K562 (cell line): Measurements from ENCODE around the gene TMEFF2. TPM values are rescaled to one million over a fixed set of nuclear protein-coding genes. Genes with fewer than 3 reads are reported as not detected.

Source experiments
- ATAC-seq: fragments of 200-7000 bp; cut with Tn5 transposase; 3 replicates; pipeline ENCODE4 v1.9.1; 2020; ENCODE audit warnings: moderate library complexity
- BruUV-seq: library from RNA; stranded (reverse); fragments of 400-500 nt; replicated peaks from 2 replicates; lab custom pipeline; 2021; lab: Mats Ljungman, UMichigan
- CTCF ChIA-PET: fragments of 300-600 bp; formaldehyde crosslinking; extraction: SDS; loops from one replicate; lab custom pipeline; 2021; ENCODE audit warnings: low intra/inter-chr PET ratio; lab: Yijun Ruan, JAX
- POLR2A ChIA-PET: fragments of 300-600, 350-650 bp; sonication (Branson Sonifier 250); formaldehyde crosslinking; extraction: SDS; loops from one replicate; lab custom pipeline; 2021; ENCODE audit warnings: antibody characterized with exemption, inconsistent platforms; lab: Yijun Ruan, JAX
- DNase-seq, 4 experiments: peaks; one replicate each; pipeline versions ENCODE4 v3.0.0 to v3.0.0-alpha.2; 2011 to 2018; ENCODE audit warnings: low spot score in 3 of 4, mixed read lengths in 3 of 4; ENCODE audit errors: extremely low read depth in 1 of 4
- FAIRE-seq: peaks from 2 replicates; lab custom pipeline; 2011; peaks lifted over from hg19 to GRCh38; lab: Jason Lieb, UNC
- H2AFZ ChIP-seq: 2 replicates; pipeline ENCODE4 v1.6.0; 2011; ENCODE audit warnings: low read depth, low read length, control low read depth, inconsistent platforms
- H3K27ac ChIP-seq: fragments of 200-600 bp; 3 replicates; pipeline ENCODE4 v1.8.0; 2011; ENCODE audit warnings: low read depth, mild to moderate bottlenecking, control low read depth, inconsistent platforms, low read length, moderate library complexity, mixed read lengths; ENCODE audit errors: extremely low read depth
- H3K27me3 ChIP-seq, 2 experiments: fragments of 300-600 bp in 1 of 2; 2 replicates in 1 of 2; 3 replicates in 1 of 2; pipeline versions ENCODE4 v1.6.0 to v1.8.0; 2011; ENCODE audit warnings: inconsistent platforms in 2 of 2, low read length in 2 of 2, mild to moderate bottlenecking in 1 of 2, mixed read lengths in 1 of 2, moderate library complexity in 1 of 2; ENCODE audit not compliant: control insufficient read depth in 2 of 2, insufficient read depth in 2 of 2
- H3K36me3 ChIP-seq: fragments of 300-600 bp; 3 replicates; pipeline ENCODE4 v1.8.0; 2011; ENCODE audit warnings: mild to moderate bottlenecking, low read length, inconsistent platforms; ENCODE audit not compliant: control insufficient read depth, insufficient read depth
- H3K4me1 ChIP-seq, 2 experiments: fragments of 200-600 bp in 1 of 2; replicated peaks in 1 of 2; 2 replicates in 1 of 2; 3 replicates in 1 of 2; pipeline versions ENCODE4 v1.5.1 to v1.8.0; 2011; ENCODE audit warnings: inconsistent platforms in 2 of 2, low read length in 2 of 2, mild to moderate bottlenecking in 1 of 2, mixed read lengths in 1 of 2, moderate library complexity in 1 of 2; ENCODE audit not compliant: control insufficient read depth in 2 of 2, insufficient read depth in 2 of 2
- H3K4me2 ChIP-seq: 2 replicates; pipeline ENCODE4 v1.6.1; 2011; ENCODE audit warnings: low read length, control low read depth, inconsistent platforms, mixed read lengths; ENCODE audit not compliant: insufficient read depth
- H3K4me3 ChIP-seq: fragments of 200-600 bp; sonication (generic), shearing (Covaris generic); 2 replicates; pipeline ENCODE4 v1.5.1; 2016; ENCODE audit warnings: control low read depth, inconsistent platforms
- H3K79me2 ChIP-seq: fragments of 200-600 bp; 3 replicates; pipeline ENCODE4 v1.8.0; 2011; ENCODE audit warnings: low read length, inconsistent platforms; ENCODE audit not compliant: control insufficient read depth, insufficient read depth
- H3K9ac ChIP-seq, 2 experiments: 2 replicates each; pipeline versions ENCODE4 v1.6.0 to v1.6.1; 2011; ENCODE audit warnings: low read depth in 2 of 2, low read length in 2 of 2, control low read depth in 1 of 2, inconsistent platforms in 1 of 2, mild to moderate bottlenecking in 1 of 2, mixed read lengths in 1 of 2; ENCODE audit not compliant: insufficient read depth in 1 of 2
- H3K9me1 ChIP-seq: one replicate; pipeline ENCODE4 v1.6.0; 2011; ENCODE audit warnings: inconsistent platforms, mild to moderate bottlenecking, low read length, moderate library complexity; ENCODE audit not compliant: control insufficient read depth, insufficient read depth
- H3K9me3 ChIP-seq: replicated peaks from 2 replicates; pipeline ENCODE4 v1.5.1; 2011; ENCODE audit warnings: low read depth, low read length, inconsistent platforms; ENCODE audit not compliant: control insufficient read depth, insufficient read depth
- H4K20me1 ChIP-seq: replicated peaks from 2 replicates; pipeline ENCODE4 v1.6.1; 2011; ENCODE audit warnings: low read length, inconsistent platforms, mixed read lengths; ENCODE audit not compliant: control insufficient read depth, insufficient read depth
- BRD9 ChIP-seq: fragments of 450-650 bp; IDR thresholded peaks from 2 replicates; pipeline ENCODE4 v1.6.1; 2018; ENCODE audit warnings: low read depth; ENCODE audit not compliant: partially characterized antibody
- CAMTA2 ChIP-seq: fragments of 250-450 bp; sonication (Bioruptor Pico); conservative IDR thresholded peaks from 2 replicates; pipeline ENCODE4 v1.5.1; 2022
- CREM ChIP-seq: IDR thresholded peaks from 2 replicates; pipeline ENCODE4 v1.6.1; 2014; ENCODE audit warnings: antibody characterized with exemption, low read depth
- FOXA1 ChIP-seq: fragments of 450-650 bp; IDR thresholded peaks from 2 replicates; pipeline ENCODE4 v1.6.1; 2016; ENCODE audit warnings: mild to moderate bottlenecking, borderline replicate concordance
- FUS ChIP-seq: fragments of 200-400 bp; formaldehyde crosslinking; optimal IDR thresholded peaks from 2 replicates; pipeline ENCODE3; 2017; ENCODE audit warnings: low read depth, low read length
- GATAD2B ChIP-seq: fragments of 450-650 bp; IDR thresholded peaks from 2 replicates; pipeline ENCODE4 v1.6.1; 2017; ENCODE audit warnings: mild to moderate bottlenecking, borderline replicate concordance
- HMG20A ChIP-seq: fragments of 450-650 bp; formaldehyde crosslinking; conservative IDR thresholded peaks from 2 replicates; pipeline ENCODE4 v1.4.0; 2020; ENCODE audit warnings: mild to moderate bottlenecking, mixed read lengths
- HMGN3 ChIP-seq: IDR thresholded peaks from 2 replicates; pipeline ENCODE4 v1.6.1; 2011; ENCODE audit warnings: borderline replicate concordance, low read depth, mild to moderate bottlenecking, mixed read lengths, low read length; ENCODE audit not compliant: insufficient read length; ENCODE audit errors: extremely low read depth
- ILK ChIP-seq: fragments of 450-650 bp; IDR thresholded peaks from 2 replicates; pipeline ENCODE4 v1.6.1; 2016; ENCODE audit warnings: missing genetic modification characterization, low read depth, mild to moderate bottlenecking, missing compliant biosample characterization, moderate library complexity, borderline replicate concordance
- PCBP1 ChIP-seq: fragments of 200-400 bp; formaldehyde crosslinking; IDR thresholded peaks from 2 replicates; pipeline ENCODE4 v1.6.1; 2018; ENCODE audit warnings: mild to moderate bottlenecking, low read depth, low read length; ENCODE audit not compliant: poor library complexity, severe bottlenecking
- SMAD3 ChIP-seq: fragments of 450-650 bp; formaldehyde crosslinking; conservative IDR thresholded peaks from 2 replicates; pipeline ENCODE4 v1.4.0; 2020; ENCODE audit warnings: mild to moderate bottlenecking
- TBL1XR1 ChIP-seq, 2 experiments: IDR thresholded peaks; 2 replicates each; pipeline ENCODE4 v1.6.1; 2012; ENCODE audit warnings: improper control_type of control experiment in 2 of 2, low read length in 2 of 2, mild to moderate bottlenecking in 1 of 2
- XRCC3 ChIP-seq: fragments of 450-650 bp; IDR thresholded peaks from 2 replicates; pipeline ENCODE4 v1.6.1; 2017; ENCODE audit warnings: mild to moderate bottlenecking, moderate library complexity
- ZNF197 ChIP-seq: fragments of 200-800 bp; sonication (Bioruptor generic); IDR thresholded peaks from 2 replicates; pipeline ENCODE4 v1.6.1; 2016; ENCODE audit warnings: low read depth, missing genetic modification characterization, missing compliant biosample characterization
- ZNF507 ChIP-seq: conservative IDR thresholded peaks from 2 replicates; pipeline ENCODE4 v1.6.1; 2017; ENCODE audit warnings: missing genetic modification characterization, missing compliant biosample characterization
- ZNF764 ChIP-seq: fragments of 250-450 bp; sonication (Bioruptor Pico); IDR thresholded peaks from 2 replicates; pipeline ENCODE4 v1.4.0; 2020; ENCODE audit warnings: low read depth, mild to moderate bottlenecking, moderate library complexity
- WGBS: fragments of 100-300 bp; shearing (Covaris generic); methylation state at CpG from one replicate; pipeline ENCODE4 v1.1.6; 2016; ENCODE audit warnings: low coverage, mixed read lengths; ENCODE audit not compliant: insufficient coverage; ENCODE audit errors: missing lambda C conversion rate; 5-methylcytosine and 5-hydroxymethylcytosine counted together
- in situ Hi-C: fragments of 300-500 bp; cut with MboI; formaldehyde crosslinking; loops from 4 replicates; pipeline ENCODE4 v1.15.0; 2018; ENCODE audit warnings: inconsistent platforms, mixed read lengths
- intact Hi-C: fragments of 100-400 bp; cut with micrococcal nuclease; formaldehyde crosslinking; loops from 2 replicates; pipeline ENCODE4 v1.14.2; 2022
- polyA plus RNA-seq, 8 experiments: library from polyadenylated mRNA; depleted of rRNA in 4 of 8; stranded (reverse) in 5 of 8; unstranded in 3 of 8; fragments of >200 nt; fragmentation: Nextera tagmentation in 2 of 8; fragmentation: Illumina TruSeq in 1 of 8; extraction: Ambion mirVana in 2 of 8; extraction: Trizol in 1 of 8; gene quantifications; 2 replicates each; pipeline versions ENCODE4 v1.2.1 to v1.2.3, GENCODE V29; 2011 to 2014; ENCODE audit warnings: inconsistent platforms in 1 of 8, missing spikeins in 1 of 8
- total RNA-seq, 7 experiments: library from RNA; depleted of rRNA in 6 of 7; stranded (reverse); fragments of >200 nt in 6 of 7; fragmentation: Illumina TruSeq in 2 of 7; extraction: Trizol in 2 of 7; gene quantifications; 2 replicates each; pipeline versions ENCODE4 v1.2.1 to v1.2.3, GENCODE V29; 2011 to 2021; ENCODE audit warnings: low replicate concordance in 1 of 7
- TF ChIP-seq, protein P1 (sequence below): fragments of 250-450 bp; sonication (Bioruptor Pico); IDR thresholded peaks from 2 replicates; pipeline ENCODE4 v1.5.0; 2022; ENCODE audit warnings: mild to moderate bottlenecking

The TMEFF2 gene
- total and polyA plus RNA-seq, 9 of the 15 experiments (the other 6 are each of a cell fraction or from before 2014, with no cell fraction given): 1.4 TPM; not detected in 8

DNA sequence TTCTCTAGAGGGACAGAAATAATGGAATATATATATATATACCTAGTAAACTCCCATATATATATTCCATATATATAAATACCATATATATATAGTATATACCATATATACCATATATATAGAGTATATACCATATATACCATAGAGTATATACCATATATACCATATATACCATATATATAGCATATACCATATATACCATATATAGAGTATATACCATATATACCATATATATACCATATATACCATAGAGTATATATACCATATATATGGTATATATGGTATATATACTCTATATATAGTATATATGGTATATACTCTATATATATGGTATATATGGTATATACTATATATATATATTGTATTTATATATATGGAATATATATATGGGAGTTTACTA lies 285.9 kb downstream of the TMEFF2 start (continued):
- TF ChIP-seq XRCC3 (no peak), FUS (no peak), ZNF197 (CRISPR knock-in tag) (no peak), ZNF507 (no peak), FOXA1 (no peak), CAMTA2 (CRISPR knock-in tag) (no peak), BRD9 (no peak)
- TF ChIP-seq, all 486 proteins: peak for 0

DNA sequence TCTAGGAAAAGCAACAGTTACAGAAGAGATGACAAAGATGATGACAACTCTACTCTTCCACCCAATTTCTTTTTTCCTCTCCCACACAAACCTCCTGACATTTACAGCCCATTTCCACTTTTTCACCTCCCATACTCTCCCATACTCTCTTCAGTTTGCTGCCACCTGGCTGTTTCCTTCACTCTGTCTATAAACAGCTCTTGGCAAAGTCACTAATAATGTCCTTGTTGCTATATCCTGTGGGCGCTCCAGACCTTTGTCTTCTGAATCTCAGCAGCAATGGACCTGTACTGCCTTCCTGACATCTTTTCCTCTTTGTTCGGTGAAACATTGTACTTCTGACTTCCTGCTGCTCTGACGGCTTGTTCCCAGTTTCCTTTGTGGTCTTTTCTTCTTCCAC lies 287.2 kb downstream of the TMEFF2 start:
- H3K4me3 ChIP-seq: no peak overlapping the region
- no peak overlapping the region for H3K9ac ChIP-seq
- H3K36me3 ChIP-seq: no peaks in the 10 kb centered on the region
- H2AFZ ChIP-seq: no peak overlapping the region
- DNase-seq (no peak), FAIRE-seq (no peak), ATAC-seq (no peak; the same call in 2 of the 3 replicates)
- no peaks in the 10 kb centered on the region for H3K27me3 ChIP-seq
- H3K4me2 ChIP-seq: no peak overlapping the region
- no TSS peak for BruUV-seq
- WGBS: 89% methylated on average over 3 of the region's 3 CpGs
- no peaks in the 10 kb centered on the region for H4K20me1 ChIP-seq
- intact Hi-C loops (no loop called here), in situ Hi-C loops (no loop called here)
- H3K79me2 ChIP-seq: no peaks in the 10 kb centered on the region
- ChIA-PET POLR2A (interaction anchor here (0.7 kb wide), 1 partner anchor 550 kb away, joined by 3 read pairs; no protein-coding TSS in a partner anchor), CTCF (interaction anchor here (0.7 kb wide), 1 partner anchor 368 kb away, joined by 3 read pairs; no protein-coding TSS in a partner anchor)
- H3K9me1 ChIP-seq: no peaks in the 10 kb centered on the region
- no peaks in the 10 kb centered on the region for H3K4me1 ChIP-seq
- H3K9me3 ChIP-seq: no peaks in the 10 kb centered on the region
- no peak for TF ChIP-seq TBL1XR1 (IDR thresholded peaks at IDR 0.05; ENCODE audit: low read length in 2 of 2)
- TF ChIP-seq CREM: no peak
- no peak for TF ChIP-seq PCBP1
- TF ChIP-seq ILK (tag): no peak
- TF ChIP-seq HMGN3: no peak
- TF ChIP-seq, protein P1, sequence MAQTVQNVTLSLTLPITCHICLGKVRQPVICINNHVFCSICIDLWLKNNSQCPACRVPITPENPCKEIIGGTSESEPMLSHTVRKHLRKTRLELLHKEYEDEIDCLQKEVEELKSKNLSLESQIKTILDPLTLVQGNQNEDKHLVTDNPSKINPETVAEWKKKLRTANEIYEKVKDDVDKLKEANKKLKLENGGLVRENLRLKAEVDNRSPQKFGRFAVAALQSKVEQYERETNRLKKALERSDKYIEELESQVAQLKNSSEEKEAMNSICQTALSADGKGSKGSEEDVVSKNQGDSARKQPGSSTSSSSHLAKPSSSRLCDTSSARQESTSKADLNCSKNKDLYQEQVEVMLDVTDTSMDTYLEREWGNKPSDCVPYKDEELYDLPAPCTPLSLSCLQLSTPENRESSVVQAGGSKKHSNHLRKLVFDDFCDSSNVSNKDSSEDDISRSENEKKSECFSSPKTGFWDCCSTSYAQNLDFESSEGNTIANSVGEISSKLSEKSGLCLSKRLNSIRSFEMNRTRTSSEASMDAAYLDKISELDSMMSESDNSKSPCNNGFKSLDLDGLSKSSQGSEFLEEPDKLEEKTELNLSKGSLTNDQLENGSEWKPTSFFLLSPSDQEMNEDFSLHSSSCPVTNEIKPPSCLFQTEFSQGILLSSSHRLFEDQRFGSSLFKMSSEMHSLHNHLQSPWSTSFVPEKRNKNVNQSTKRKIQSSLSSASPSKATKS (CRISPR knock-in tag): no peak
- TF ChIP-seq HMG20A: no peak
- no peak for TF ChIP-seq GATAD2B
- TF ChIP-seq SMAD3 (CRISPR knock-in tag): no peak
- TF ChIP-seq ZNF764: no peak
- H3K27ac ChIP-seq: no peak overlapping the region
